A549 (cell line): ENCODE measurements around the gene MEI1. TPM values are rescaled to one million over a fixed set of nuclear protein-coding genes. Genes with fewer than 3 reads are reported as not detected.

Experiments
- ATAC-seq, 2 experiments: fragments of 200-7000 bp in 1 of 2; fragments of >200 bp in 1 of 2; cut with Nextera tagmentation in 1 of 2; cut with Tn5 transposase in 1 of 2; 3 replicates each; pipeline versions ENCODE4 v1.8.0 to v1.9.1; 2018 to 2020; ENCODE audit warnings: mild to moderate bottlenecking in 1 of 2, moderate library complexity in 1 of 2
- CTCF ChIA-PET: fragments of 300-600 bp; sonication (Branson Sonifier 250); formaldehyde crosslinking; extraction: SDS; loops from one replicate; lab custom pipeline; 2021; ENCODE audit warnings: antibody characterized with exemption, inconsistent platforms; lab: Yijun Ruan, JAX
- POLR2A ChIA-PET: fragments of 350-600 bp; formaldehyde crosslinking; extraction: SDS; loops from one replicate; lab custom pipeline; 2021; ENCODE audit warnings: antibody characterized with exemption, inconsistent platforms; lab: Yijun Ruan, JAX
- DNase-seq, 2 experiments: peaks; one replicate each; pipeline versions ENCODE4 v3.0.0 to v3.0.0-alpha.2; 2011 to 2016; ENCODE audit warnings: low read depth in 1 of 2, low spot score in 1 of 2
- FAIRE-seq: peaks from 2 replicates; lab custom pipeline; 2011; peaks lifted over from hg19 to GRCh38; lab: Jason Lieb, UNC
- H3K27ac ChIP-seq, 2 experiments: fragments of >200 bp; sonication (Bioruptor Twin); formaldehyde crosslinking; 3 replicates each; pipeline ENCODE4 v1.5.1; 2016 to 2017
- H3K4me1 ChIP-seq: fragments of >200 bp; sonication (Bioruptor Twin); formaldehyde crosslinking; 3 replicates; pipeline ENCODE4 v1.6.1; 2016
- H3K4me2 ChIP-seq: fragments of >200 bp; sonication (Bioruptor Twin); formaldehyde crosslinking; 3 replicates; pipeline ENCODE4 v1.6.1; 2016
- H3K4me3 ChIP-seq: fragments of >200 bp; sonication (Bioruptor Twin); formaldehyde crosslinking; 3 replicates; pipeline ENCODE4 v1.5.1; 2016
- H3K9me3 ChIP-seq: fragments of >200 bp; sonication (Bioruptor Twin); formaldehyde crosslinking; 3 replicates; pipeline ENCODE4 v1.6.1; 2016
- ATOH8 ChIP-seq: fragments of 250-450 bp; sonication (Bioruptor Pico); IDR thresholded peaks from 2 replicates; pipeline ENCODE4 v1.5.0; 2020; ENCODE audit warnings: low read depth, mild to moderate bottlenecking, moderate library complexity
- CBX2 ChIP-seq: fragments of 200-600 bp; sonication (generic); IDR thresholded peaks from 2 replicates; pipeline ENCODE4 v1.6.1; 2016; ENCODE audit warnings: low read depth, mild to moderate bottlenecking, borderline replicate concordance
- E2F6 ChIP-seq: IDR thresholded peaks from 2 replicates; pipeline ENCODE4 v1.6.1; 2012; ENCODE audit warnings: low read depth, borderline replicate concordance
- ELK1 ChIP-seq: fragments of 150-350 bp; IDR thresholded peaks from 2 replicates; pipeline ENCODE4 v1.6.1; 2014; ENCODE audit warnings: low read depth, mild to moderate bottlenecking, low read length
- EP300 ChIP-seq, 2 experiments: fragments of >200 bp; sonication (Bioruptor Twin); formaldehyde crosslinking; IDR thresholded peaks; 2 replicates in 1 of 2; 3 replicates in 1 of 2; pipeline ENCODE4 v1.6.1; 2016 to 2017
- FOSL2 ChIP-seq, 2 experiments: fragments of 450-650 bp in 1 of 2; fragments of >200 bp in 1 of 2; sonication (Bioruptor Twin) in 1 of 2; formaldehyde crosslinking; IDR thresholded peaks; 2 replicates each; pipeline versions ENCODE4 v1.5.0 to v1.6.1; 2016 to 2020; ENCODE audit warnings: mild to moderate bottlenecking in 1 of 2, moderate library complexity in 1 of 2
- FOXS1 ChIP-seq: fragments of 250-450 bp; sonication (Bioruptor Pico); IDR thresholded peaks from 2 replicates; pipeline ENCODE4 v1.5.0; 2020; ENCODE audit warnings: mild to moderate bottlenecking, moderate library complexity
- HDAC2 ChIP-seq: fragments of 200-600 bp; sonication (generic); IDR thresholded peaks from 2 replicates; pipeline ENCODE4 v1.6.1; 2016
- HEYL ChIP-seq: fragments of 250-450 bp; sonication (Bioruptor Pico); IDR thresholded peaks from 2 replicates; pipeline ENCODE4 v1.8.0; 2021; ENCODE audit warnings: mild to moderate bottlenecking, moderate library complexity
- HMGXB4 ChIP-seq: fragments of 250-450 bp; sonication (Bioruptor Pico); IDR thresholded peaks from 2 replicates; pipeline ENCODE4 v1.5.0; 2021; ENCODE audit warnings: mild to moderate bottlenecking, moderate library complexity, borderline replicate concordance
- HOXB5 ChIP-seq: fragments of 250-450 bp; sonication (Bioruptor Pico); IDR thresholded peaks from 2 replicates; pipeline ENCODE4 v1.5.0; 2020; ENCODE audit warnings: mild to moderate bottlenecking, moderate library complexity
- JUN ChIP-seq, 2 experiments: fragments of >200 bp; sonication (Bioruptor Twin); formaldehyde crosslinking; IDR thresholded peaks; 2 replicates in 1 of 2; 3 replicates in 1 of 2; pipeline ENCODE4 v1.6.1; 2016 to 2017
- MAZ ChIP-seq: fragments of 150-350 bp; IDR thresholded peaks from 2 replicates; pipeline ENCODE4 v1.6.1; 2014; ENCODE audit warnings: antibody characterized with exemption, low read depth, low read length, borderline replicate concordance
- NPAS2 ChIP-seq: fragments of 250-450 bp; sonication (Bioruptor Pico); IDR thresholded peaks from 2 replicates; pipeline ENCODE4 v1.8.0; 2022; ENCODE audit warnings: mild to moderate bottlenecking, moderate library complexity, borderline replicate concordance
- PHF8 ChIP-seq: fragments of 200-600 bp; sonication (generic); IDR thresholded peaks from 2 replicates; pipeline ENCODE4 v1.6.1; 2016; ENCODE audit warnings: low read depth, mild to moderate bottlenecking, antibody characterized with exemption, moderate library complexity, borderline replicate concordance
- POLR2A ChIP-seq: IDR thresholded peaks from 2 replicates; pipeline ENCODE4 v1.6.1; 2012; ENCODE audit warnings: mild to moderate bottlenecking, low read length
- POLR2AphosphoS2 ChIP-seq: conservative IDR thresholded peaks from 2 replicates; pipeline ENCODE4 v1.6.1; 2012; ENCODE audit warnings: low read length, improper control_type of control experiment, inconsistent platforms
- REST ChIP-seq: fragments of 200-600 bp; sonication (generic); IDR thresholded peaks from 2 replicates; pipeline ENCODE4 v1.6.1; 2016; ENCODE audit warnings: antibody characterized with exemption, mild to moderate bottlenecking, moderate library complexity
- RFX5 ChIP-seq: fragments of 450-650 bp; IDR thresholded peaks from 2 replicates; pipeline ENCODE4 v1.7.1; 2014; ENCODE audit warnings: antibody characterized with exemption, mild to moderate bottlenecking, moderate library complexity
- SMC3 ChIP-seq: fragments of >200 bp; sonication (Bioruptor Twin); formaldehyde crosslinking; IDR thresholded peaks from 3 replicates; pipeline ENCODE4 v1.6.1; 2018; ENCODE audit warnings: inconsistent platforms
- SREBF2 ChIP-seq: fragments of 450-650 bp; IDR thresholded peaks from 2 replicates; pipeline ENCODE4 v1.6.1; 2014; ENCODE audit warnings: mild to moderate bottlenecking, moderate library complexity
- TP53 ChIP-seq: fragments of 250-450 bp; sonication (Bioruptor Pico); IDR thresholded peaks from 2 replicates; pipeline ENCODE4 v1.5.0; 2021; ENCODE audit warnings: mild to moderate bottlenecking, moderate library complexity
- USF2 ChIP-seq: fragments of 450-650 bp; IDR thresholded peaks from 2 replicates; pipeline ENCODE4 v1.6.1; 2014; ENCODE audit warnings: antibody characterized with exemption
- WGBS: methylation state at CpG from one replicate; pipeline ENCODE4 v1.1.6; 2017; ENCODE audit errors: missing lambda C conversion rate; 5-methylcytosine and 5-hydroxymethylcytosine counted together
- polyA plus RNA-seq, 4 experiments: library from polyadenylated mRNA; depleted of rRNA in 3 of 4; stranded (reverse); fragments of >200 nt; fragmentation: RNase III in 1 of 4; extraction: RNeasy Plus Mini Kit Qiagen cat#74134 plus additional on column Dnase treatment in 1 of 4; gene quantifications; 2 replicates in 3 of 4; 3 replicates in 1 of 4; pipeline ENCODE4 v1.2.3, GENCODE V29; 2011 to 2017

The MEI1 gene
- polyA plus RNA-seq, 2 of the 4 experiments (the other 2 are of a cell fraction) = 0.12 TPM; not detected in 1

GRCh38 chr22:41801147-41801819 lies 102.0 kb downstream of the MEI1 start:
- ATAC-seq (peak; percentile 3 to 9; a peak in 3 of 6 replicates), FAIRE-seq (no peak)
- TF ChIP-seq HDAC2 = no peak
- TF ChIP-seq E2F6 = no peak
- no peak for TF ChIP-seq POLR2A
- TF ChIP-seq SMC3 = no peak
- TF ChIP-seq TP53 (CRISPR knock-in tag) = no peak
- TF ChIP-seq NPAS2 (CRISPR knock-in tag) = no peak
- TF ChIP-seq, all 56 proteins: peak for 0
- no peak for DNase-seq
- H3K27ac ChIP-seq = peak overlapping the region; percentile 92 to 93
- POLR2A ChIA-PET = interaction anchor here (1.0 to 1.5 kb wide), 5 partner anchors 15 to 143 kb away, joined by 3 to 7 read pairs (median 4); partner anchors contain the start of gene SREBF2
- CTCF ChIA-PET = interaction anchor here (0.6 to 3.0 kb wide), 6 partner anchors 11 to 188 kb away, joined by 3 to 18 read pairs (median 4); no protein-coding TSS in a partner anchor
- no peaks in the 10 kb centered on the region for H3K9me3 ChIP-seq
- peak overlapping the region; percentile 83 for H3K4me2 ChIP-seq
- peak overlapping the region; percentile 87 for H3K4me3 ChIP-seq
- H3K4me1 ChIP-seq = peaks cover 12% of the 10 kb centered on the region; the same call in 2 of the 3 replicates
- 29% methylated on average over 4 of the region's 4 CpGs for WGBS

- FAIRE-seq = no peak
- peak overlapping the region; percentile 83 for H3K4me2 ChIP-seq
- ATAC-seq = no peak
- CTCF ChIA-PET = interaction anchor here (0.6 to 1.3 kb wide), 2 partner anchors 139 to 188 kb away, joined by 3 to 4 read pairs; no protein-coding TSS in a partner anchor
- no peak overlapping the region for H3K27ac ChIP-seq
- TF ChIP-seq PHF8 = no peak
- TF ChIP-seq RFX5 = no peak
- no peak for TF ChIP-seq SREBF2
- TF ChIP-seq ATOH8 = no peak
- no peak for TF ChIP-seq NPAS2 (CRISPR knock-in tag)
- no peak for TF ChIP-seq HDAC2
- no peak for TF ChIP-seq HEYL (CRISPR knock-in tag)
- no peak for TF ChIP-seq REST
- no peak for TF ChIP-seq MAZ
- TF ChIP-seq HOXB5 (CRISPR knock-in tag) = no peak
- no peak for TF ChIP-seq CBX2
- no peaks in the 10 kb centered on the region for H3K9me3 ChIP-seq
- H3K4me3 ChIP-seq = 0 out of 3 replicates have a peak overlapping the region, but pooled peaks have one; percentile 87
- 63% methylated on average over 2 of the region's 2 CpGs for WGBS
- no peak for DNase-seq
- peaks cover 12% of the 10 kb centered on the region; the same call in 2 of the 3 replicates for H3K4me1 ChIP-seq
- POLR2A ChIA-PET = interaction anchor here (1.5 kb wide), 1 partner anchor 20 kb away, joined by 4 read pairs; no protein-coding TSS in a partner anchor
Observed at GRCh38 chr22:41801886-41802285, 102.6 kb downstream of the MEI1 start.

GRCh38 chr22:41805639-41806038 lies 106.3 kb downstream of the MEI1 start:
- DNase-seq (no peak), ATAC-seq (no peak), FAIRE-seq (no peak)
- Histone ChIP-seq H3K4me3 (no peak overlapping the region), H3K9me3 (no peaks in the 10 kb centered on the region), H3K27ac (no peak overlapping the region), H3K4me2 (no peak overlapping the region), H3K4me1 (peaks cover 9% of the 10 kb centered on the region; the same call in 2 of the 3 replicates)
- CTCF ChIA-PET = no interaction called here
- POLR2A ChIA-PET = no interaction called here
- TF ChIP-seq HEYL (CRISPR knock-in tag) = no peak
- TF ChIP-seq HMGXB4 (CRISPR knock-in tag) = no peak
- no peak for TF ChIP-seq FOXS1 (CRISPR knock-in tag)
- no peak for TF ChIP-seq JUN (IDR thresholded peaks at IDR 0.05)
- no peak for TF ChIP-seq ELK1
- TF ChIP-seq POLR2AphosphoS2 = no peak
- no peak for TF ChIP-seq USF2
- TF ChIP-seq EP300 (IDR thresholded peaks at IDR 0.05) = no peak
- no peak for TF ChIP-seq FOSL2 (IDR thresholded peaks at IDR 0.05)
- TF ChIP-seq FOSL2 (CRISPR knock-in tag; IDR thresholded peaks at IDR 0.05) = no peak
